Stimulated activated CD4-positive, alpha-beta T cell treated with anti-CD3 and anti-CD28 coated beads, Interleukin-15, amount 100 ng/mL, for 24 hours (primary cell): ENCODE data around the gene PCTP.

ENCODE experiments used
- DNase-seq: peaks from one replicate; pipeline ENCODE4 v3.0.0-alpha.2; 2020

Gene PCTP

GRCh38 chr17:55728361-55728760, 22.5 kb upstream of the PCTP start:
- DNase-seq: no peak

GRCh38 chr17:55728833-55729232, 22.0 kb upstream of the PCTP start:
- DNase-seq: no peak

GRCh38 chr17:55729484-55729883, 21.4 kb upstream of the PCTP start:
- DNase-seq: no peak

GRCh38 chr17:55730380-55730779, 20.5 kb upstream of the PCTP start:
- DNase-seq: no peak

GRCh38 chr17:55730808-55731207, 20.0 kb upstream of the PCTP start:
- DNase-seq: no peak

GRCh38 chr17:55731586-55732250, 19.1 kb upstream of the PCTP start:
- no peak for DNase-seq

- DNase-seq: peak; percentile 19
These were observed 16.6 kb upstream of the PCTP start for GRCh38 chr17:55734128-55734781.

- peak; percentile 56 for DNase-seq
These were observed 15.0 kb upstream of the PCTP start for GRCh38 chr17:55735731-55736405.

GRCh38 chr17:55737976-55738501, 12.8 kb upstream of the PCTP start:
- DNase-seq: no peak

GRCh38 chr17:55740511-55741355, 10.1 kb upstream of the PCTP start:
- no peak for DNase-seq

- no peak for DNase-seq
These were observed 9.5 kb upstream of the PCTP start for GRCh38 chr17:55741356-55741700.

GRCh38 chr17:55742272-55743102, 8.4 kb upstream of the PCTP start:
- no peak for DNase-seq

- no peak for DNase-seq
These were observed 7.7 kb upstream of the PCTP start for GRCh38 chr17:55743103-55743679.

- no peak for DNase-seq
These were observed 5.6 kb upstream of the PCTP start for GRCh38 chr17:55745258-55745657.

- DNase-seq: no peak
These were observed 4.4 kb upstream of the PCTP start for GRCh38 chr17:55746466-55746865.

- no peak for DNase-seq
These were observed 3.6 kb upstream of the PCTP start for GRCh38 chr17:55747209-55747608.

- DNase-seq: no peak
These were observed 2.0 kb upstream of the PCTP start for GRCh38 chr17:55748841-55749240.

- no peak for DNase-seq
These were observed 866 bp upstream of the PCTP start for GRCh38 chr17:55749985-55750384.

- DNase-seq: no peak
These were observed 934 bp downstream of the PCTP start for GRCh38 chr17:55751720-55752250.

- no peak for DNase-seq
These were observed 5.8 kb downstream of the PCTP start for GRCh38 chr17:55756689-55757088.

GRCh38 chr17:55757659-55758058, 6.8 kb downstream of the PCTP start:
- DNase-seq: no peak

- DNase-seq: no peak
These were observed 7.3 kb downstream of the PCTP start for GRCh38 chr17:55758171-55758570.
